OCI-LY3 (cell line): ENCODE measurements around the gene CDK15.

ENCODE experiments used
- EZH2phosphoT487 ChIP-seq: fragments of 200-600 bp; shearing (Covaris generic); IDR thresholded peaks from 2 replicates; pipeline ENCODE4 v1.6.1; 2018; ENCODE audit warnings: antibody characterized with exemption, mixed run types, low read depth
- TF ChIP-seq, protein P1 (sequence below): fragments of 200-600, 300-600 bp; sonication (generic); IDR thresholded peaks from 2 replicates; pipeline ENCODE4 v1.5.1; 2014; ENCODE audit warnings: antibody characterized with exemption, low read length, low read depth

DNA sequence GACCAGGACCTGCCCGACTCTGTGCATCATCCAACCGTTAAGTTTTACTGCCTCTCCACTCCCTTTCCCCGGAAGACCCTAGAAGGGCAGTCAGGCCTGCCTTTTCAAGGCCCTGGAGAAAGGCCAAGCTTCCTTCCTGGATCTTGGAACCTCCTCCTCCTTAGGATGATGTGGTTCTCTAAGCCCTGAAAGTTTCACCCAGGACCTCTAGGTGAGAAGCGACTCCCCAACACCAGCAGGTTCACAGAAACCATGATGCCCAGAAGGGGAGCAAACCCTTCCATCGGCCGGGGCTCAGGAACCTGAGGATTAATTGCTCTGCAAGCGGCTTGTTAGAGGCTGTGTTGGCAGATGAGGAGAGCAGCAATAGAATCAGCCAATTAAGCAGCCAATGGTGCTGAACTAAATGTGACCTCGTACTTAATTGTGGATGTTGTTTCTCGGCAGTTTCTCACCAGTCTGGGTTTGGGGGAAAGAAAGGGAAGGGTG, 133.2 kb downstream of the CDK15 start:
- TF ChIP-seq, protein P1, sequence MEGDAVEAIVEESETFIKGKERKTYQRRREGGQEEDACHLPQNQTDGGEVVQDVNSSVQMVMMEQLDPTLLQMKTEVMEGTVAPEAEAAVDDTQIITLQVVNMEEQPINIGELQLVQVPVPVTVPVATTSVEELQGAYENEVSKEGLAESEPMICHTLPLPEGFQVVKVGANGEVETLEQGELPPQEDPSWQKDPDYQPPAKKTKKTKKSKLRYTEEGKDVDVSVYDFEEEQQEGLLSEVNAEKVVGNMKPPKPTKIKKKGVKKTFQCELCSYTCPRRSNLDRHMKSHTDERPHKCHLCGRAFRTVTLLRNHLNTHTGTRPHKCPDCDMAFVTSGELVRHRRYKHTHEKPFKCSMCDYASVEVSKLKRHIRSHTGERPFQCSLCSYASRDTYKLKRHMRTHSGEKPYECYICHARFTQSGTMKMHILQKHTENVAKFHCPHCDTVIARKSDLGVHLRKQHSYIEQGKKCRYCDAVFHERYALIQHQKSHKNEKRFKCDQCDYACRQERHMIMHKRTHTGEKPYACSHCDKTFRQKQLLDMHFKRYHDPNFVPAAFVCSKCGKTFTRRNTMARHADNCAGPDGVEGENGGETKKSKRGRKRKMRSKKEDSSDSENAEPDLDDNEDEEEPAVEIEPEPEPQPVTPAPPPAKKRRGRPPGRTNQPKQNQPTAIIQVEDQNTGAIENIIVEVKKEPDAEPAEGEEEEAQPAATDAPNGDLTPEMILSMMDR, result no peak
- TF ChIP-seq EZH2phosphoT487, result no peak
